ENCODE results near the gene TMC7. TPM values are rescaled to one million over a fixed set of nuclear protein-coding genes. Genes with fewer than 3 reads are reported as not detected.

TMC7 gene
- total and polyA plus RNA-seq, 2 donors (not counting 3 experiments of a cell fraction or from before 2014, with no cell fraction given), result 5.7 to 7.0 TPM

DNA sequence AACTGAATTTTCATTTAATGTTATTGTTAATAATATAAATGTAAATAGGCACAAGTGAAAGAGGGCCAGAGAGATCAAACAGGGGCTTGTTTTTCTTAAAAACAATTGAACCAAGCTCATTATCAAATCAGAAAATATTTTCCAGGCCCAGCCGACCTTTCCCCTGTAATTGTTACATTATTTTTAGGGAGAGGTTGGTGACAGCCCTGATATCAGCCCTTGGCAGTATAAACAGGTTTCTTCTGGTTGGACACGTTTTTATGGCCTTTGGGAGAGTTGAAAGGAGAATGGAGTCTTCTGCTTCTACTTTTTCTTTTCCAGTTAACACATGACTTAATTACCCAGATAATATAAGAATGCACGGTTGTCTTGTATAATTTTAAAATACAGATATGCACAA is 43.7 kb downstream of the TMC7 start:
- Histone ChIP-seq H3K79me2 (ENCODE audit: control insufficient read depth, insufficient read depth, low read length) (no peaks in the 10 kb centered on the region), H3K9me1 (replicated peaks; ENCODE audit: control insufficient read depth, extremely low read depth, insufficient read depth, low read length) (no peaks in the 10 kb centered on the region), H3K9me3 (replicated peaks; ENCODE audit: control insufficient read depth, insufficient read depth, low read length) (no peaks in the 10 kb centered on the region), H2AFZ (ENCODE audit: low read depth, low read length) (no peak overlapping the region), H3K4me2 (ENCODE audit: insufficient read depth, low read length) (no peak overlapping the region), H3K27me3 (ENCODE audit: control insufficient read depth in 2 of 2, insufficient read depth in 2 of 2, low read length in 2 of 2) (no peaks in the 10 kb centered on the region), H3K4me3 (replicated peaks in 1 of 3; ENCODE audit: insufficient read depth in 1 of 3, low read depth in 1 of 3, low read length in 3 of 3) (no peak overlapping the region), H3K27ac (ENCODE audit: insufficient read depth, low read depth, low read length) (no peak overlapping the region), H3K36me3 (ENCODE audit: control insufficient read depth in 2 of 2, extremely low read depth in 1 of 2, insufficient read depth in 2 of 2, low read length in 2 of 2) (peaks cover 0 to 3% of the 10 kb centered on the region in 2 experiments), H3K4me1 (ENCODE audit: control insufficient read depth, extremely low read depth, insufficient read depth, low read length) (peaks cover 3% of the 10 kb centered on the region), H4K20me1 (replicated peaks; ENCODE audit: control insufficient read depth, extremely low read depth, insufficient read depth, low read length) (no peaks in the 10 kb centered on the region), H3K9ac (replicated peaks; ENCODE audit: extremely low read depth, insufficient read depth, low read length) (no peak overlapping the region)
- DNase-seq (ENCODE audit: low read depth, low spot score), result peak; percentile 7
- dilution Hi-C loops (cut with MboI; ENCODE audit: extremely low pct_ligation_motif_present, low sequenced_read_pairs) (no loop called here), intact Hi-C loops (cut with micrococcal nuclease) (no loop called here)
- BruUV-seq (replicated peaks), result no TSS peak
- ChIA-PET POLR2A (no interaction called here), CTCF (no interaction called here)
- TF ChIP-seq, protein P1, sequence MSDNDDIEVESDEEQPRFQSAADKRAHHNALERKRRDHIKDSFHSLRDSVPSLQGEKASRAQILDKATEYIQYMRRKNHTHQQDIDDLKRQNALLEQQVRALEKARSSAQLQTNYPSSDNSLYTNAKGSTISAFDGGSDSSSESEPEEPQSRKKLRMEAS (IDR thresholded peaks at IDR 0.05; ENCODE audit: insufficient read depth, insufficient read length), result no peak
- TF ChIP-seq EZH2 (IDR thresholded peaks at IDR 0.05; ENCODE audit: borderline replicate concordance, low read depth, low read length, severe bottlenecking), result no peak
- TF ChIP-seq, protein P2, sequence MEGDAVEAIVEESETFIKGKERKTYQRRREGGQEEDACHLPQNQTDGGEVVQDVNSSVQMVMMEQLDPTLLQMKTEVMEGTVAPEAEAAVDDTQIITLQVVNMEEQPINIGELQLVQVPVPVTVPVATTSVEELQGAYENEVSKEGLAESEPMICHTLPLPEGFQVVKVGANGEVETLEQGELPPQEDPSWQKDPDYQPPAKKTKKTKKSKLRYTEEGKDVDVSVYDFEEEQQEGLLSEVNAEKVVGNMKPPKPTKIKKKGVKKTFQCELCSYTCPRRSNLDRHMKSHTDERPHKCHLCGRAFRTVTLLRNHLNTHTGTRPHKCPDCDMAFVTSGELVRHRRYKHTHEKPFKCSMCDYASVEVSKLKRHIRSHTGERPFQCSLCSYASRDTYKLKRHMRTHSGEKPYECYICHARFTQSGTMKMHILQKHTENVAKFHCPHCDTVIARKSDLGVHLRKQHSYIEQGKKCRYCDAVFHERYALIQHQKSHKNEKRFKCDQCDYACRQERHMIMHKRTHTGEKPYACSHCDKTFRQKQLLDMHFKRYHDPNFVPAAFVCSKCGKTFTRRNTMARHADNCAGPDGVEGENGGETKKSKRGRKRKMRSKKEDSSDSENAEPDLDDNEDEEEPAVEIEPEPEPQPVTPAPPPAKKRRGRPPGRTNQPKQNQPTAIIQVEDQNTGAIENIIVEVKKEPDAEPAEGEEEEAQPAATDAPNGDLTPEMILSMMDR (IDR thresholded peaks at IDR 0.05; ENCODE audit: extremely low read depth in 1 of 2, insufficient read depth in 1 of 2, low read depth in 1 of 2, low read length in 2 of 2), result no peak
- no peak for TF ChIP-seq POLR2A (IDR thresholded peaks at IDR 0.05; ENCODE audit: low read depth, low read length)
- no peak for TF ChIP-seq MYC (IDR thresholded peaks at IDR 0.05; ENCODE audit: low read depth, low read length)
- TF ChIP-seq FOS (IDR thresholded peaks at IDR 0.05; ENCODE audit: borderline replicate concordance, insufficient read depth, low read length), result no peak
- no peak for TF ChIP-seq POLR2AphosphoS5 (IDR thresholded peaks at IDR 0.05; ENCODE audit: insufficient read depth, low read depth, low read length)
- no peak for TF ChIP-seq GATA2 (IDR thresholded peaks at IDR 0.05; ENCODE audit: insufficient read depth, insufficient read length, low read depth, low read length)
- no peak for TF ChIP-seq JUN (IDR thresholded peaks at IDR 0.05; ENCODE audit: borderline replicate concordance, insufficient read depth, insufficient read length, low read depth)
- no peak for FAIRE-seq
